MM.1S (cell line): ENCODE results near the gene SETD2.

Experiments used
- CTCF ChIP-seq: fragments of 300-600 bp; sonication (generic); IDR thresholded peaks from 2 replicates; pipeline ENCODE4 v1.5.1; 2016; ENCODE audit warnings: antibody characterized with exemption, low read length, mixed read lengths
- EZH2 ChIP-seq: fragments of 300-600 bp; sonication (generic); optimal IDR thresholded peaks from 2 replicates; pipeline ENCODE3; 2017; ENCODE audit warnings: low read depth, mild to moderate bottlenecking, antibody characterized with exemption, low read length, mixed read lengths

- TF ChIP-seq CTCF: no peak
- no peak for TF ChIP-seq EZH2
These were observed 186.1 kb downstream of the SETD2 start for GRCh38 chr3:46977811-46978195.
